ENCODE data around the gene FLT3.

Gene FLT3

GRCh38 chr13:28001049-28001448, 99.3 kb downstream of the FLT3 start:
- no peak for DNase-seq

- no peak for DNase-seq
Measured at GRCh38 chr13:28000567-28000966, 99.8 kb downstream of the FLT3 start.

- DNase-seq: no peak
Measured at GRCh38 chr13:27997904-27998522, 102.4 kb downstream of the FLT3 start.

DNA sequence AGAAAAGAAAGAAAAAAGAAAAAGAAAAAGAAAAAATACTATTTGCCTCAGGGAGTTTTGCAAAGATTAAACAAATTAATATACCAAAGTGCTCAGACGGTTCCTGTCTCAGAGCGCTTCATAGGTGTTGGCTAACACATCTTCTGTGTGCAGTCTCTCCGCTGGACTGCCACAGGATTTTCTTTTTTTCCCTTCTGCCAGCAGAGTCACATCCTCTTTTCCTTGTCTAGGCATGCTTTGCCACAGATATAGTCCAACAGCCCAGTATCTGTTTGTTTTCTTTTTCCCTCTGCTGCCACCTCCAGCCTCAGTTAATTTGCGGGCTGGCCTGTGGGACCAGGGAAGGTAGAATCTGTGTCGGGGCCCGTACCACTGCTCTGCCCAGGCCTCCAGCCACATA, 108.5 kb downstream of the FLT3 start:
- DNase-seq: no peak

DNA sequence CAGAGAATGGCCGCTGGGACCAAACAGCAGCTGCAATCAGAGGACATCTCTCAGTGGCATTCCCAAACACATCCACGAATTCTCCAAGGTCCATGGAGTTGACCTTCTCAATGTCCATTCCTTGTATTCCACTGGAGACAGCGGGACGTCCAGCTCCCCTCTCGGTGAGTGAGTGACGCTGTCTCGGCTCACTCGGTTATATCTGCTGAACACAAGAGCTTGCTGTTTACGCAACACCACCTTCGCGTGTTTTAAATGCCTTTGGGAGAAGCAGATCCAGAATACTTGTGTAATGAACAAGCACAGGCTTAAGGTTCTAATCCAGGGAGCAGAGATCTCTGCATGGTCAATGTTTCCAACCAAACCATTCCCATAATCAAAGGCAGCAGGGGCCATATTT, 111.9 kb downstream of the FLT3 start, which contains the start of gene URAD:
Gene URAD, minus strand, starts transcription at position 174 of the 400 bp plus-strand sequence. Its CDS starts 56 bp downstream, at position 118.
- DNase-seq: no peak

DNA sequence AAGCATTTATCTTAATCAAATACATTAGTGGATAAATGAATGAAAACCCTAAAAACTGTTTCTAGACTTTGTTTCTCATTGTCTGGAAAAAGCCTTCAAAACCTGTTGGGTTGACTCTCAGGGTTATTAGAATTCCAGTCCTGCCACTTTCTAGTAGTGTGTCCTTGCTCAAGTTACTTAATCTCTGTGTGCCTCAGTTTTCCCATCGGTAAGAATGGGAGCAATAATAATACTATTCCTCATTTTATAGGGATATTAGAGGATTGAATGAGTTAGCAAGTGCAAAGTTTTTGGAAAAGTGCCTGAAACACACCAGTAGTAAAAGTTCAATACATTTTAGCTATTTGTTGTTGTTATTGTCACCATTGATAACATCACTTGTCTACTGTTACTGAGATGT, 114.8 kb downstream of the FLT3 start:
- DNase-seq: no peak

- DNase-seq: no peak
Measured at GRCh38 chr13:27982361-27982760, 118.0 kb downstream of the FLT3 start.

GRCh38 chr13:27981006-27981708, 119.2 kb downstream of the FLT3 start:
- DNase-seq: no peak

DNA sequence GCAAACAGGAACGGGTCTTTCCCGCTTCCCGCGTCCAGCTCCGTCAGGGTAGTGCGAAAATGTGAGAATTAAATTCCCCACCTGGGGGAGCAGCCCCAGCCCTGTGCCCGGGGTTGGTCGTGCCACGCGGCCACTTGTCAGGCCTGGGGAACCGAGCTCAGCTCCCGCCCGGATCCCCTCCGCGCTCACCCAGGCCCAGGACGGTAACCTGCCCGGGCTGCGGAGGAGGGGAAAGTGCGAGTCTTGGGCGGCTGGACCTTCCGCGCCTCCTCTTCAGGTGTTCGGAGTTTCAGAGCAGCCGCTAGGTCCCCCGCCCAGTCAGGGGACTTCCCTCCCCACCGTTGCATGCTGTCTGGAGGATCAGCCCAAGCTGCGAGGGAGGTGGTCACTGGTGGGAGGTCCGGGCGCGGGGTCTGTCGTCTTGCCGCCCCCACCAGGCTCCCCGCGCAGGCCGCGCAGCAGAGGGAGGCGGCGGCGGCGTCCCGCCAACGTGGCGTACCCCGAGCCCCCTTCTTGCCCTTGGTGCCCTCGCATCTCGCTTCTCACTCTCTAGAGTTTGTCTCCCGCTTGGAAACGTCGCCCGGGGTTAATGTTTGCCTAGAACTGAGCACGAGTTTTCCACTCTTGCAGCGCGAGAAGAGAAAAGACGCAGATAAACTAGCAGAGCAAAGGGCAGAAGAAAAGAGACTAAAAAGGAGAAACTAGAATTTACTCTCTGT, 119.9 kb downstream of the FLT3 start:
- DNase-seq: no peak

- no peak for DNase-seq
Measured at GRCh38 chr13:27979765-27980279, 120.6 kb downstream of the FLT3 start.

- DNase-seq: no peak
Measured at GRCh38 chr13:27979001-27979643, 121.3 kb downstream of the FLT3 start.

- DNase-seq: no peak
Measured at GRCh38 chr13:27978301-27978968, 121.9 kb downstream of the FLT3 start.

GRCh38 chr13:27977476-27978300, 122.7 kb downstream of the FLT3 start:
- DNase-seq: no peak

GRCh38 chr13:27976362-27977091, 123.8 kb downstream of the FLT3 start:
- DNase-seq: no peak

GRCh38 chr13:27975564-27976361, 124.6 kb downstream of the FLT3 start:
- no peak for DNase-seq

- DNase-seq: no peak
Measured at GRCh38 chr13:27973961-27974662, 126.3 kb downstream of the FLT3 start.

DNA sequence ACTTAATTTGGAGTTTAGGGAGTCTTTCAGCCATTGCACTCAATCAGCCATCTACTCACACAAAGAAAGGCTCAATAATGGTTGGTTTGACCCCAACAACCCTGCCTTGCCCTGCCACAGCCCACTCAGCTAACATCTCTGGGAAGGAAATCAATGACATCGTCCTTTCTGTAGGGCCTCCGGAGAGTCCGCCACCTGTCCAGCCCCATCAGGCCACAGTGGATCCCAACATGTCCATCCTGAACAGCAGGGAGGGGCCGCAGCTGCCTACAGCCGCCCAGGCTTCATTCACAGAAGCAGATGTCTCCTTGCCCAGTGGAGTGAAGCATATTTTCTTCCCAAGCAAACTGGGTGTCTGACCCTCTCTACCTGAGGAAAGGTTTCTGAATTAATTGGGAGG, 127.1 kb downstream of the FLT3 start:
- no peak for DNase-seq

GRCh38 chr13:27972478-27972820, 127.9 kb downstream of the FLT3 start:
- no peak for DNase-seq

- no peak for DNase-seq
Measured at GRCh38 chr13:27971776-27972477, 128.4 kb downstream of the FLT3 start.

All from GOT3 (cell line).